HEK293 (cell line): Measurements from ENCODE around the gene GNAI2.

Experiments used
- HOXA7 ChIP-seq: sonication (generic); formaldehyde crosslinking; IDR thresholded peaks from 2 replicates; pipeline ENCODE4 v1.8.1; 2022; ENCODE audit warnings: missing genetic modification reagents, borderline replicate concordance
- ZBTB7A ChIP-seq: fragments of 450-650 bp; formaldehyde crosslinking; IDR thresholded peaks from 2 replicates; pipeline ENCODE4 v1.5.1; 2016; ENCODE audit warnings: low read depth, missing biosample characterization, missing genetic modification characterization

DNA sequence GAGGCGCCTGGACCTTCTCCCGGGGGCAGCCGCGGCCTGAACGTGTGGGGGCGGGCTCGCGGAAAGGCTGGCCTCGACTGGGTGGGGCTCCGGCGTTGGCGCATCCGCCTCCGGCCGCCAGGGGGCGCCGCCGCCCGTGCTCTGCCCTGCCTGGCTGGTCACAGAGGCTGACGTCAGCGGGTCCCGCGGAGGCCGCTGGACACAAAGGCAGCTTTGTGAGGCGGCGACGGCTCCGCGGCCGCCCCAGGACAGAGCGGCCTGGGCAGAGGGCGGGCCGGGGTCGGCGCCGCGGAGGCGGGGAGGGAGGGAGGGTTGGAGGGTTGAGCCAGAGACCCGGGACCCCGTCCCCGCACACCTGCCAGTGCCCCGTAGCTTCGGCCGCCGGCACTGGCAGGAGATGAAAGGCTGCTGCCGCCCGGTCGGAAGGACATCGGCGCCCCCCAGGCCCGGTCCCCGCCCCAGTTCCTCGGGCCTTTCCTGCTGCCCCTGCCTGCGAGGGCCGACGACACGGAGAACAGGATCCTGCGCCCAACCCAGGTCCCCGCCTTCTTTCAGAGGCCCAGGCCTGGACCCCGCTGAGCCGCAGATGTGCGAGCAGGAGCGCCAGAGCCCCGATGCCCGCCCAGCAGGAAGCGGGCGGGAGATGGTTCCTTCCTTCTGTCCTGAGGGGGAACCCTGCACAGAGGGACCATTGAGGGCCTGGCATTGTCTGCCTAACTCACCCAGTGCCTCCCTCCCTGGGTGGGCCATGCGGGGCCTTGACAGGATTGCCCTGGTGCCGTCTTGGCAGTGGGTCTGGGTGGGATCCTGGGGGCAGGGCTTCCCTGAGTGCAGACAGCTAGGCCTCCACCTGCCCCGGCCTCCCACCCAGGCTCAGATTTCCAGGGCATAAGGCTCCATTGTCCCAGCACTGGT is 24.3 kb downstream of the GNAI2 start:
- TF ChIP-seq HOXA7 (CRISPR knock-in tag) (no peak), ZBTB7A (tag by site-specific recombination) (no peak)
